Right renal cortex interstitium (tissue), 3 donors: Measurements from ENCODE around the gene QPCTL. TPM values are rescaled to one million over a fixed set of nuclear protein-coding genes. Genes with fewer than 3 reads are reported as not detected.
"Not testable (repeated sequence)": the region's sequence is repeated elsewhere in the genome, so short reads cannot be mapped to it uniquely, and the experiment has no call there.

ENCODE experiments used
- DNase-seq, 3 donors: peaks; one replicate each; pipeline ENCODE4 v3.0.0-alpha.2; 2013; ENCODE audit warnings: low read depth in 3 of 3, low spot score in 2 of 3
- polyA plus RNA-seq, 3 donors: library from polyadenylated mRNA; unstranded; fragments of 120-200 nt; gene quantifications; one replicate each; pipeline ENCODE4 v1.2.1, GENCODE V29; 2013; ENCODE audit not compliant: insufficient read length in 3 of 3

QPCTL gene
- polyA plus RNA-seq, 3 donors, result 7.1 to 7.6 (median 7.5) TPM

DNA sequence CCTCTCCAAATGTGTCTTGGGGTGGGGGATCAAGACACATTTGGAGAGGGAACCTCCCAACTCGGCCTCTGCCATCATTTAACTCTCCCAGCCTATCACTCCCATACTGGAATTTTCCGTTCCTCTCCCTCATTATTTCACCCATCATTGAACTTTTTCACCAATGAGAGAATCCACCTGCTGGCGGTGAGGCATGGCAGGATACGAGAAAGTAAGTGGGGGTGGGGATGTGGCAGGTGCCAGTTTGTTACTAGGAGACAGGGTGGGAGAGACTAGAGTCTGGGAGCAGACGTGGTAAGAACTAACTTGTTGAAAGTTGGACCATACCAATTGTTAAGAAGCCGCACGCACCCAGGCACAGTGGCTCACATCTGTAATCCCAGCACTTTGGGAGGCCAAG lies 17.5 kb upstream of the QPCTL start:
- DNase-seq, result no peak

GRCh38 chr19:45676851-45677263 lies 15.6 kb upstream of the QPCTL start:
- DNase-seq, result no peak

DNA sequence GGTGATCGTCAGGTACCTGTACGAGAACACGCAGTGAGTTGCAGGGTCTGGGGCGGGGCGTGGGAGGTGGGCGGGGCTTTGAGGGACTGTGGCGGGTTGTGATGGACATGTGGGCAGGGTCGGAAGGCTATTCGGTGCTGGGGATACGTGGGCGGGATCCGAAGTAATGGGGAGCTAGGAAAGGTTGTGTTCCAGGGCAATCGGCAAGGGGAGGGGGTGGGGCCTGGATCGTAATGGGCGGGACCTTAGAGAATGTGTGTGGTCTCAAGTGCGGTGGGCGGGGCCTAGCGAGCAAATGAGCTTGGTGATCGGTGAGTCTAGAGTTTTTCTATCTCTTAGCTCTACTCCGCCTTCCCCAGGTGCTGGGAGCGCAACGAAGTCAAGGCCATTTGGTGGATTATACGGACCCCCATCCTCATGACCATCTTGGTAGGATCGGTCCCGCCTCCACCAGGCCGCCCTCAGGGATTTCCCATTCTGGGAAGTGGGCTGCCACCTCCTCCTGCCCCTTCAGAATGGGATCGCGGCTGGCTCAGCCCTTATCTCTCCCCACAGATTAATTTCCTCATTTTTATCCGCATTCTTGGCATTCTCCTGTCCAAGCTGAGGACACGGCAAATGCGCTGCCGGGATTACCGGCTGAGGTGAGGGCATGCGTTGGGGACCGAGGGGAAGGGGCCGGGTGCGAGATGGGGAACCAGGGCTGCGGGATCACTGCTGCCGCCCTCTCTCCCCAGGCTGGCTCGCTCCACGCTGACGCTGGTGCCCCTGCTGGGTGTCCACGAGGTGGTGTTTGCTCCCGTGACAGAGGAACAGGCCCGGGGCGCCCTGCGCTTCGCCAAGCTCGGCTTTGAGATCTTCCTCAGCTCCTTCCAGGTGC lies 14.9 kb upstream of the QPCTL start:
- DNase-seq, result no peak

DNA sequence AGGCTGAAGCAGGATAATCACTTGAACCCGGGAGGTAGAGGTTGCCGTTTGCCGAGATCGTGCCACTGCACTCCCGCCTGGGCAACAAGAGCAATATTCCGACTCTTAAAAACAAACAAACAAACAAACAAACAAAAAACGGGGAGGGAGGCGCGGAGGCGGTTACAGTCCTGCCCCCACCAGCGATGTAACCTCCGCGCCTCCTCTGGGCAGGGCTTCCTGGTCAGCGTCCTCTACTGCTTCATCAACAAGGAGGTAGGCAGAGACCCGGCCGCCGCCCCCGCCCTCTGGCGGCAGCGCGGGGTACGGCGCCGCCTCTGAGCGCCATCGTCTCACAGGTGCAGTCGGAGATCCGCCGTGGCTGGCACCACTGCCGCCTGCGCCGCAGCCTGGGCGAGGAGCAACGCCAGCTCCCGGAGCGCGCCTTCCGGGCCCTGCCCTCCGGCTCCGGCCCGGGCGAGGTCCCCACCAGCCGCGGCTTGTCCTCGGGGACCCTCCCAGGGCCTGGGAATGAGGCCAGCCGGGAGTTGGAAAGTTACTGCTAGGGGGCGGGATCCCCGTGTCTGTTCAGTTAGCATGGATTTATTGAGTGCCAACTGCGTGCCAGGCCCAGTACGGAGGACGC lies 11.0 kb upstream of the QPCTL start:
- no peak for DNase-seq

DNA sequence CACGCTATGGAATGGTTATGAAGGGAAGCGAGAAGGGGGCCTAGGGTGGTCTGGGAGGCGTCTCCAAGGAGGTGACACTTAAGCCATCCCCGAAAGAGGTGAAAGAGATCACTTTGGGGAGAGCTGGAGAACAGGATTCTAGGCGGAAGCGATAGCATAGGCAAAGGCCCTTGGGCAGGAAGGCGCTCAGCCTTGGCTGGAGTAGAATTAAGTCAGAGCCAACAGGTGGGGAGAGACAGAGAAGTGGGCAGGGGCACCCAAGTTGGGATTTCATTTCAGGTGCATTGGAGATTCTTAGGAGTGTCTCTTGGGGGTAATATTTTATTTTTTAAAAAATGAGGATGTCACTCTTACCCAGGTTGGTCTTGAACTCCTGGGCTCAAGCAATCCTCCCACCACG lies 10.3 kb upstream of the QPCTL start:
- DNase-seq, result no peak

DNA sequence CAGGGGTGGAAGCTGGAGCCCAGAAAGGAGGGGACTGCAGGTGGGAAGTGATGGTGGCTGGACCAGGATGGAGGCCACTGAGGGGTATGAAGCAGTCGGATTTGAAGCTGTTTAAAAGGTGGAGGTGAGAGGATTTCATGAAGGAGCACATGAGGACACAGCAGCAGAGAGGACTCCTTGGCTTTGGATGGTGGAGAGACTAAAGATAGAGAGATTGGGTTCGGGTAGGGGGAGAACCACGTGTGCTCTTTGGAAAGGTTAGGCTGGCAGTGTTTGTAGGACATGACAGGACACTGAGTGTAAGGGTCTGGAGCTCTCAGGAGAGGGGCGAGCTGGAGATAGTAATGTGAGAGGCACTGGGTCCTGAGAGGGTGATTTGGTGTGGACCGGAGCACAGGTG lies 9.6 kb upstream of the QPCTL start:
- DNase-seq, result no peak

DNA sequence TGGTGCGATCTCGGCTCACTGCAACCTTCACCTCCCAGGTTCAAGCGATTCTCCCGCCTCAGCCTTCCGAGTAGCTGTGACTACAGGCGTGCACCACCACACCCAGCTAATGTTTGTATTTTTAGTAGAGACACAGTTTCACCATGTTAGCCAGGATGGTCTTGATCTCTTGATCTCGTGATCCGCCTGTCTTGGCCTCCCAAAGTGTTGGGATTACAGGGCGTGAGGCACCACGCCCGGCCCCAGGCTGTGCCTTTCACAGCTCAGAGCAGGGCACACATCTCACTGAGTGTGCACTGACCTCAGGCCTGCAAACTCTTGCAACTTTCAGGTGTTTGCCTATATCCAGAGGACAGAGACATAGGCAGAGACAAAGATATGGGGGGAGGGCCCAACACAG lies 7.4 kb upstream of the QPCTL start:
- DNase-seq, result not testable (repeated sequence)

DNA sequence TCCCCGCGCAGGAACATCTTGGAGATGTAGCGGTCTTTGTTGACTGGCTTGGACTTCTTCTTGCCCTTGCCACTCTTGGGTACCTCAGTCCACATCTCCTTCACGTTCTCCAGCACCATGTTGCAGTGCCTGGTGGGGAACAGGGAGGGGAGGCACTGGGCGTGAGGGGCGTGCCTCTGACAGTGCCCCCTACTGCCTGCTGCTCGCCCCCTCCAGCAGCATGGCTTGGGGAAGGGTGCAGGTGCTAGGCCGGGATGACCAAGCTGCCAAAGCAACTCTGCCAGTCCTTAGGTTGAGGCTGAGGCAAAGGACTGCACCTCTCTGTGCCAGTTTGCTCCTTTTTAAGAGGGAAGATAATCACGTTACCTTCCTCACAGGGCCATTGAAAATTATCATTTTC lies 4.9 kb upstream of the QPCTL start:
- no peak for DNase-seq

DNA sequence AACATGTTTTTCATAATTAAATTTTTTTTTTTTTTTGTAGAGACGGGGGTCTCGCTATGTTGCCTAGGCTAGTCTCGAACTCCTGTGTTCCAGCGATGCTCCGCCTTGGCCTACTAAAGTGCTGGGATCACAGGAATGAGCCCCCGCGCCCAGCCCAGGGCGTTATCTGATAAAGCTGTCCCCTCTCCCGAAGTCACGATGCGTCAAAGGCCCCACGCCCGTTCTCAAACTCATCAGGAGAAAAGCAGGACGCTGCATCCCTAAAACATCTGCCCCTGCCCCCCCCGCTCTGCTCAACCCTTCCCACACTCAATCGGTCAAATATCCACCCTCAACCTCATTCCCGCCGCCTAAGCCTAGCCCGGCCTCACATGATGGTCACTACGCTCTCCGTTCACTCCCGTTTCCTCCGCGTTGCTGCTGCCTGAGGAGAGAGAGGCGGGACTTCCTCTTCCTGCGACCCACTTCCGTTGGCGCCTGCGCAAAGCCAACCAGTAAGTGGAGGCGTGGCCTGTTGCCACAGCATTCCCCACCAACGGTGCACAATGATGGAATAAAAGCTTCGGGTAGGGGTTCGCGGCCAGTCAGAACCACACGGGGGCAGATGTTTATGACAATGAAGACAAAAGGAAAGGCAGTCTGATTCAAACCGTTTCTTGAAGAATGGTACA lies 815 bp upstream of the QPCTL start, which contains the start of gene SNRPD2:
TSS of gene SNRPD2 (minus strand) at position 438 of the 671 bp plus-strand sequence. CDS start at position 373, 65 bp downstream.
- DNase-seq, result peak; percentile 93 to 95 (median 95)

- DNase-seq, result peak in 2 of 3 donors; percentile 38 to 56
These were observed 781 bp downstream of the QPCTL start for GRCh38 chr19:45693106-45693788.

DNA sequence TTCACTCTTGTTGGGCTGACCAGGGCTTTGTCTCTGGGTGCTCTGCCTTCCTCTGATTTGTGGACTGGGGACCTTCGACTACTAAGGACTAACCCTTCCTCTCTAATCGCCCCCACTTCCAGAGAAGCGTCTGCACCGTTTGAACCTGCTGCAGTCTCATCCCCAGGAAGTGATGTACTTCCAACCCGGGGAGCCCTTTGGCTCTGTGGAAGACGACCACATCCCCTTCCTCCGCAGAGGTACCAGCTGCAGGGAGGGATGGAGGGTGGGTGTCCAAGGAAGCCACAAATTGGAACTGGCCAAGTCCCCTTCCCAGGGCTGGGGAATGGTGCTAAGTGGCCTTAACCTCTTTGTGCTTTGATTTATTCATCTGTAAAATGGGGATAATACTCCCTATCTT lies 9.2 kb downstream of the QPCTL start:
- DNase-seq, result no peak

DNA sequence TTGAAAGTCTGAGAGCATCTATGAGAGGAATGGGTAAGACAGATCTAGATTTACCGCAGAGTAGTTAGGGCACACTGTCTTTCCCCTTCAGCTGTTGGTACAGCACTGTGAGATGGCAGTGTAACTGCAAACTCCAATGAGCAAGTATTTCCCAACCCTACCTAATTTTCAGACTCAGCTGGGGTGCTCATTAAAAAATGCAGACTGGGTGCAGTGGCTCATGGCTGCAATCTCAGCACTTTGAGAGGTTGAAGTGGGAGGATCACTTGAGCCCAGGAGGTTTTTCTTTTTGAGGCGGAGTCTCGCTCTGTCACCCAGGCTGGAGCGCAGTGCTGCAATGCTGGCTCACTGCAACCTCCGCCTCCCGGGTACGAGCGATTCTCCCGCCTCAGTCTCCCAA lies 12.6 kb downstream of the QPCTL start:
- no peak for DNase-seq

- no peak for DNase-seq
These were observed 13.4 kb downstream of the QPCTL start for GRCh38 chr19:45705710-45706415.

GRCh38 chr19:45710356-45711130 lies 18.1 kb downstream of the QPCTL start:
- DNase-seq, result no peak

DNA sequence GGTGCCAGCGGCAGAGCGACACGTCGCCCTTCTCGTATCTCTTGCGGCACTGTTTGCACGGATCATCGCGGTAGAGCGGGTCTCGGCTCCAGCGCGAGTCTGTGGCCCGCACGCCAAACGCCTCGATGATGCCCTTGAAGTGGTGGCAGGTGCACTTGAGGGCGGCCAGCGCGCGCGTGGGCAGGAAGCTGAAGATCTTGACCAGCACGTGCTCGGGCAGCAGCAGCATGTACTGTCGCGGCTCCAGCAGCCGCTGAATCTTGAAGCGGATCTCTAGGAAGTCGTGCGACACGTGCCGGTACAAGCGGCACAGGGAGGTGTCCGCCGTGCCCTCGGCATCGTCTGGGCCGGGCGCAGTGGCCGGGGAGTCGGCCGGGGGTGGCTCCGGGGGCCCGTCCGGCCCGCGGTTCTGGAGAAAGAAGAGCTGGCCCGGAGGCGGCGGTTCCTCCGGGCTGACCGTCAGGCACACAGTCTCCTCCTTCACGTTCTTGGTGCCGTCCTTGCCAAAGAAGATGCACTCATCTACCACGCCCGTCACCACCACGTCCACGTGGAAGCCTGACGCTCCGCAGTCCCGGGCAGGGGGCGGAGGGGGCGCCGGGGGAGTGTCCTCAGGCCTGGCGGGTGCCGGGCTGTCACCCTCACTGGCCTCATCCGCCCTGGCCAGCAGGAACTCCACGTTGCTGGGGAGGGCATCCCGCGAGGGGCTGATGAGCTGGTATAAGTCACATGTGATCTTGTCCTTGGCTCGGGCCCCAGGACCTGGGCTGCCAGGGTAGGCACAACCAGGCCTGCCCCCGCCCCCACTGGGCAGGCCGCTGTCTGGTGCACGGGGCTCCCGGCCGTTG lies 19.6 kb downstream of the QPCTL start:
- no peak for DNase-seq

DNA sequence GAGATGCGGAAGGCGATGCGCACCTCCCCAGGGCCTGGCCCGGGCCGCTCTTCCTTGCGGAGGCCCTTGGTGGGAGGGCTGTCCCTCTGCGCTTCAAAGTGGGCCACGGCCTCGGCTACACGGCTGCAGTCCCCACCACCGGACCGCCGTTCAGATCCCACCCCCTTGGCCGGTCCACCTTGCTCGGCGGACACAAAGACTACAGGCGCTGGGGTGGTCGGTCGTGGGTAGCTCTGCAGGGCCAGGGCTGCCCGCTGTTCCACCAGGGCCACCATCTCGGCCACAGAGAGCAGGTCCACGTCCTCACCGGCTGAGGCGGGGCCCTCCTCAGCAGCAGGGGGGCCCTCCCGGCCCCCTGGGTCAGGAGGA lies 20.2 kb downstream of the QPCTL start:
- no peak for DNase-seq

DNA sequence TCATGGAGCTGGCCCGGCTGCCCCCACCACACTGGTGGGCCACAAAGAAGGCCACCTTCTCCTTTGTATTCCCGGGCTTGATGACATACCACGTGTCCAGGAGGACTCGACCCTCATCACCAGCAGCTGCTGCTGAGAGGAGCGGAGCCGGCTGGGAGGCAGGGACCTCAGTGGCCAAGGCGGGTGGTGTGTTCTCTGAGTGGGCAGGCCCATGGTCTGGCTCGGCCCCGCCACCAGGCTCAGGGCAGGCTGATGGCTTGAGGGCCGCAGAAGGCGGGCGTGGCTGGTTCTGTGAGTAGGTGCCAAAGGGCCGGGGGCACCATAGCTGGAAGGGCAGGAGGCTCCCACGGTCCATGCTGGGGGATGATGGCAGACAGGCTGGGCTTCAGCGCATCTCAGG lies 20.7 kb downstream of the QPCTL start:
- DNase-seq, result no peak

- DNase-seq, result no peak
These were observed 22.7 kb downstream of the QPCTL start for GRCh38 chr19:45715139-45715538.
